Cardiac muscle cell (in vitro differentiated cells and primary cell): Measurements from ENCODE around the gene RAP1GAP. TPM values are rescaled to one million over a fixed set of nuclear protein-coding genes. Genes with fewer than 3 reads are reported as not detected.
A peak's percentile ranks its signal among the peaks of the same experiment; 100 is the strongest.

ENCODE experiments used
- DNase-seq, 2 donors: peaks; one replicate each; pipeline versions ENCODE4 v3.0.0 to v3.0.0-alpha.2; 2010 to 2017; ENCODE audit warnings: low read depth in 1 of 2, low spot score in 1 of 2
- H3K27ac ChIP-seq: fragments of 200-600 bp; sonication (generic); 2 replicates; pipeline ENCODE4 v1.5.1; 2016
- H3K27me3 ChIP-seq: fragments of 200-600 bp; sonication (generic); 2 replicates; pipeline ENCODE4 v1.6.0; 2016; ENCODE audit warnings: control low read depth
- H3K36me3 ChIP-seq: fragments of 200-600 bp; sonication (generic); 2 replicates; pipeline ENCODE4 v1.5.1; 2016; ENCODE audit warnings: control low read depth
- H3K4me1 ChIP-seq: fragments of 200-600 bp; sonication (generic); 2 replicates; pipeline ENCODE4 v1.8.1; 2017; ENCODE audit warnings: low read depth, mild to moderate bottlenecking, mixed run types
- H3K4me3 ChIP-seq: fragments of 200-600 bp; sonication (generic); 2 replicates; pipeline ENCODE4 v1.5.1; 2016; ENCODE audit warnings: mild to moderate bottlenecking
- H3K9me3 ChIP-seq: fragments of 200-600 bp; sonication (generic); 2 replicates; pipeline ENCODE4 v1.5.1; 2017; ENCODE audit warnings: low read depth, mild to moderate bottlenecking, control low read depth
- polyA plus RNA-seq: library from polyadenylated mRNA; unstranded; fragments of >200 nt; fragmentation: Nextera tagmentation; extraction: Ambion mirVana; gene quantifications from 2 replicates; pipeline ENCODE4 v1.2.1, GENCODE V29; 2016
- total RNA-seq: library from RNA; depleted of rRNA; stranded (reverse); fragments of >200 nt; gene quantifications from 2 replicates; pipeline ENCODE4 v1.2.3, GENCODE V29; 2016
- TF ChIP-seq, protein P1 (sequence below): IDR thresholded peaks from 2 replicates; pipeline ENCODE4 v1.5.1; 2012; ENCODE audit warnings: low read depth, mild to moderate bottlenecking, low read length

Gene RAP1GAP
- total and polyA plus RNA-seq, 2 experiments from 2014 or later: 5.8 to 7.4 TPM

- TF ChIP-seq, protein P1, sequence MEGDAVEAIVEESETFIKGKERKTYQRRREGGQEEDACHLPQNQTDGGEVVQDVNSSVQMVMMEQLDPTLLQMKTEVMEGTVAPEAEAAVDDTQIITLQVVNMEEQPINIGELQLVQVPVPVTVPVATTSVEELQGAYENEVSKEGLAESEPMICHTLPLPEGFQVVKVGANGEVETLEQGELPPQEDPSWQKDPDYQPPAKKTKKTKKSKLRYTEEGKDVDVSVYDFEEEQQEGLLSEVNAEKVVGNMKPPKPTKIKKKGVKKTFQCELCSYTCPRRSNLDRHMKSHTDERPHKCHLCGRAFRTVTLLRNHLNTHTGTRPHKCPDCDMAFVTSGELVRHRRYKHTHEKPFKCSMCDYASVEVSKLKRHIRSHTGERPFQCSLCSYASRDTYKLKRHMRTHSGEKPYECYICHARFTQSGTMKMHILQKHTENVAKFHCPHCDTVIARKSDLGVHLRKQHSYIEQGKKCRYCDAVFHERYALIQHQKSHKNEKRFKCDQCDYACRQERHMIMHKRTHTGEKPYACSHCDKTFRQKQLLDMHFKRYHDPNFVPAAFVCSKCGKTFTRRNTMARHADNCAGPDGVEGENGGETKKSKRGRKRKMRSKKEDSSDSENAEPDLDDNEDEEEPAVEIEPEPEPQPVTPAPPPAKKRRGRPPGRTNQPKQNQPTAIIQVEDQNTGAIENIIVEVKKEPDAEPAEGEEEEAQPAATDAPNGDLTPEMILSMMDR: no peak
- no peak for DNase-seq
- no peak overlapping the region for H3K4me3 ChIP-seq
- H3K4me1 ChIP-seq: no peaks in the 10 kb centered on the region
- H3K27me3 ChIP-seq: no peaks in the 10 kb centered on the region
- no peaks in the 10 kb centered on the region for H3K9me3 ChIP-seq
- peaks cover 18% of the 10 kb centered on the region for H3K36me3 ChIP-seq
- no peak overlapping the region for H3K27ac ChIP-seq
Observed at GRCh38 chr1:21685946-21686678, 17.0 kb upstream of the RAP1GAP start.

DNA sequence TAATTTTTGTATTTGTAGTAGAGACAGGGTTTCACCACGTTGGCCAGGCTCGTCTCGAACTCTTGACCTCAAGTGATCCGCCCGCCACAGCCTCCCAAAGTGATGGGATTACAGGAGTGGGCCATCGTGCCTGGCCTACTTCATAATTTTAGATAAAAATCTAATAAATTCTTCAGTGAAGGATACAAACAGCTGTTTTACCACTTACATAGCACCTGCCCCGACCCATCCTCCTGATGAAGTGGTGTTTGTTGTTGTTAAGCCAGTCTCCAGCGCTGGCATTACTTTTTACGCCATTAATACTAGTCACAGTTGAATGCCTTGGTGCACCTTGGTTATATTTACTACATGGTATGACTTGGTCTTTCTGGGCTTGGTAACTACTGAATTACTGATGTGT lies 12.3 kb upstream of the RAP1GAP start:
- Histone ChIP-seq H3K27me3 (no peaks in the 10 kb centered on the region), H3K36me3 (peaks cover 5% of the 10 kb centered on the region), H3K27ac (no peak overlapping the region), H3K9me3 (no peaks in the 10 kb centered on the region), H3K4me1 (no peaks in the 10 kb centered on the region), H3K4me3 (no peak overlapping the region)
- no peak for DNase-seq
- TF ChIP-seq, protein P1: no peak

- no peaks in the 10 kb centered on the region for H3K9me3 ChIP-seq
- H3K27ac ChIP-seq: no peak overlapping the region
- peak in 1 of 2 donors; percentile 19 for DNase-seq
- H3K36me3 ChIP-seq: peaks cover under 1% of the 10 kb centered on the region
- no peak overlapping the region for H3K4me3 ChIP-seq
- no peaks in the 10 kb centered on the region for H3K27me3 ChIP-seq
- H3K4me1 ChIP-seq: no peaks in the 10 kb centered on the region
- TF ChIP-seq, protein P1: no peak
Observed at GRCh38 chr1:21680918-21681317, 11.8 kb upstream of the RAP1GAP start.

DNA sequence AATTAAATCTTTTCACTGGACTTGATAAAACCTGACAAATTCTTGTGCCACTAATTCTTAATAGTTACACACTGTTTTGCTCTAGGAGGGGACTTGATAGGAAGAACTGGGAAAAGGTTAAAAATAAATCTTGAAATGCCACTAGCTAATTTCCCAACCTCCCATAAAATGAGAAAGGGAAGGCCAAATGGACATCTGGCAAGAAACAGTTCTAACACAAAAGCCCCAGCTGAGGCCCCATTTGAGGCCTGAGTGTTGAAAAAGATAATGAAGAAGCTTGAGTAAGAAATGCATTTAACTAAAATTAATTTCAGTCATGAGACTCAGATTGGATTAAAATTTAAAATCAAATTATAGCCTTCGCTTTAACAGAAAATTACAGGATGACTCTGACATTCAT lies 11.2 kb upstream of the RAP1GAP start:
- no peak overlapping the region for H3K27ac ChIP-seq
- DNase-seq: no peak
- no peaks in the 10 kb centered on the region for H3K36me3 ChIP-seq
- no peaks in the 10 kb centered on the region for H3K9me3 ChIP-seq
- H3K4me1 ChIP-seq: no peaks in the 10 kb centered on the region
- TF ChIP-seq, protein P1: no peak
- H3K4me3 ChIP-seq: no peak overlapping the region
- no peaks in the 10 kb centered on the region for H3K27me3 ChIP-seq

GRCh38 chr1:21677168-21677567 lies 8.0 kb upstream of the RAP1GAP start:
- no peak for DNase-seq
- H3K4me1 ChIP-seq: no peaks in the 10 kb centered on the region
- no peak overlapping the region for H3K27ac ChIP-seq
- H3K27me3 ChIP-seq: no peaks in the 10 kb centered on the region
- no peak overlapping the region for H3K4me3 ChIP-seq
- H3K36me3 ChIP-seq: no peaks in the 10 kb centered on the region
- TF ChIP-seq, protein P1: no peak
- no peaks in the 10 kb centered on the region for H3K9me3 ChIP-seq
